Lung (tissue), 12 donors: Measurements from ENCODE around the gene GAS1. TPM values are rescaled to one million over a fixed set of nuclear protein-coding genes. Genes with fewer than 3 reads are reported as not detected.

Experiments
- ATAC-seq: fragments of 200-7000 bp; cut with Tn5 transposase; one replicate; pipeline ENCODE4 v1.9.1; 2020; ENCODE audit warnings: moderate number of reproducible peaks; ENCODE audit not compliant: insufficient read depth, low FRiP score
- DNase-seq, 3 donors: peaks; one replicate each; pipeline ENCODE4 v3.0.0-alpha.2; 2013 to 2017
- H3K27ac ChIP-seq, 2 donors: one replicate each; pipeline ENCODE4 v1.5.1; 2013; ENCODE audit warnings: mild to moderate bottlenecking in 2 of 2, moderate library complexity in 2 of 2, control low read depth in 1 of 2, inconsistent platforms in 1 of 2, low read depth in 1 of 2, low read length in 1 of 2
- H3K27me3 ChIP-seq, 3 donors: one replicate each; pipeline ENCODE4 v1.5.1; 2013; ENCODE audit warnings: low read length in 2 of 3; ENCODE audit not compliant: control insufficient read depth in 3 of 3, insufficient read depth in 3 of 3
- H3K36me3 ChIP-seq, 4 donors: one replicate each; pipeline ENCODE4 v1.5.1; 2013; ENCODE audit warnings: low read length in 4 of 4, mild to moderate bottlenecking in 1 of 4, moderate library complexity in 1 of 4; ENCODE audit not compliant: control insufficient read depth in 4 of 4, insufficient read depth in 4 of 4
- H3K4me1 ChIP-seq, 5 donors: one replicate each; pipeline ENCODE4 v1.5.1; 2013; ENCODE audit warnings: low read length in 5 of 5, mild to moderate bottlenecking in 2 of 5, moderate library complexity in 1 of 5; ENCODE audit not compliant: control insufficient read depth in 5 of 5, insufficient read depth in 5 of 5
- H3K4me3 ChIP-seq: one replicate; pipeline ENCODE4 v1.5.1; 2013; ENCODE audit warnings: mild to moderate bottlenecking, control low read depth, moderate library complexity
- H3K9ac ChIP-seq, 2 donors: one replicate each; pipeline ENCODE4 v1.5.1; 2013; ENCODE audit warnings: low read length in 2 of 2, control low read depth in 1 of 2; ENCODE audit not compliant: insufficient read depth in 1 of 2
- H3K9me3 ChIP-seq, 4 donors: one replicate each; pipeline ENCODE4 v1.5.1; 2013; ENCODE audit warnings: low read length in 3 of 4, mild to moderate bottlenecking in 1 of 4, moderate library complexity in 1 of 4; ENCODE audit not compliant: control insufficient read depth in 4 of 4, insufficient read depth in 3 of 4
- WGBS, 2 donors: extraction: QIAGEN DNeasy Blood & Tissue Kit; methylation state at CpG; one replicate each; pipeline ENCODE4 v1.1.7; 2013; 5-methylcytosine and 5-hydroxymethylcytosine counted together
- polyA plus RNA-seq, 2 donors: library from polyadenylated mRNA; stranded (reverse); fragments of 200-250 nt; gene quantifications; one replicate each; pipeline ENCODE4 v1.2.1, GENCODE V29; 2013
- total RNA-seq, 2 donors: library from RNA; depleted of rRNA in 1 of 2; stranded (reverse); fragments of >200 nt in 1 of 2; gene quantifications; one replicate each; pipeline ENCODE4 v1.2.1, GENCODE V29; 2014 to 2021
- TF ChIP-seq, protein P1 (sequence below): IDR thresholded peaks from 2 replicates; pipeline ENCODE4 v1.5.1; 2012; ENCODE audit warnings: mild to moderate bottlenecking; ENCODE audit errors: control extremely low read depth, extremely low read depth
- donor health status: control.
- donor health status: control.
- donor health status: Bipolar disorder and iron deficiency.
- donor health status: healthy.
- donor health status: DM: yes; HTN: yes; CAD: no.

The GAS1 gene
- total and polyA plus RNA-seq, 4 donors, result 5.3 to 21.2 (median 10.4) TPM

DNA sequence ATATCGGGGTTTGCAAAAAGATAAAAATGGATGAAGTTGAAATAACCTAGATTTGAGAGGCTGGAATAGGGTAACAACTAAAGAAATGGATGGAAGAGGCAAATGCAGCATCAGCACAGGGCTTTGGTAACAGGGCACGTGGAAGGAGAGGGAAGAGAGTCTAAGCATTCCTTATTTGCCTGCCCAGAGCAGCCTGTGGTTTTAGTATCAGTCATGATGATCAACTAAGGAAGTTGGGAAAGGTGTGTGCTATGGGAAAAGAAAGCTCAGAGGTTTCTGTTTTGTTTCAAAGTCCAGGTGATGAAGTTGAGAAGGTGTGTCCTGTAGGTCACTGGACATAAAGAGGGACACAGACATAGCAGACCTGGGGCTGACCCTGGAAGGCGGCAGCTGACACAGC is 28.8 kb downstream of the GAS1 start:
- WGBS, 2 donors, result 78% methylated on average over 3 of the region's 3 CpGs

DNA sequence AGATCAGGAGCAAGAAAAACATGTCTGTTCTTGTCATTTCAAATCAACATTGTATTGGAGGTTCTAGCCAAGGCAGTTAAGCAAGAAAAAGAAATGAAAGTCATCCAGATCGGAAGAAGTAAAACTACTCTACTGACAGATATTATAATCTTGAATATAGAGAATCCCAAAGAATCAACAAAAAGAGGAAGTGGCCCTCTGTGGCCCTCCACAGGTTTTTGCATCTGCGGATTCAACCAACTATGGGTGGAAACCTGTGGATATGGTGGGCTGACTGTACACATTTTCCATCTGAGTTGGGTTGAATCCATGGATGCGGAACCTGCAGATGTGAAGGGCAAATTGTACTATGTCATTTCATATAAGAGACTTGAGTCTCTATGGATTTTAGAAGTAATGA is 35.1 kb downstream of the GAS1 start:
- Histone ChIP-seq H3K9ac (no peak overlapping the region), H3K9me3 (peaks cover 0 to 9% (median 3%) of the 10 kb centered on the region in 4 donors), H3K4me3 (no peak overlapping the region), H3K27ac (no peak overlapping the region), H3K4me1 (no peaks in the 10 kb centered on the region), H3K36me3 (no peaks in the 10 kb centered on the region), H3K27me3 (no peaks in the 10 kb centered on the region)
- no peak for DNase-seq
- WGBS, 2 donors, result 96 to 98% methylated on average over 3 of the region's 3 CpGs
- TF ChIP-seq, protein P1, sequence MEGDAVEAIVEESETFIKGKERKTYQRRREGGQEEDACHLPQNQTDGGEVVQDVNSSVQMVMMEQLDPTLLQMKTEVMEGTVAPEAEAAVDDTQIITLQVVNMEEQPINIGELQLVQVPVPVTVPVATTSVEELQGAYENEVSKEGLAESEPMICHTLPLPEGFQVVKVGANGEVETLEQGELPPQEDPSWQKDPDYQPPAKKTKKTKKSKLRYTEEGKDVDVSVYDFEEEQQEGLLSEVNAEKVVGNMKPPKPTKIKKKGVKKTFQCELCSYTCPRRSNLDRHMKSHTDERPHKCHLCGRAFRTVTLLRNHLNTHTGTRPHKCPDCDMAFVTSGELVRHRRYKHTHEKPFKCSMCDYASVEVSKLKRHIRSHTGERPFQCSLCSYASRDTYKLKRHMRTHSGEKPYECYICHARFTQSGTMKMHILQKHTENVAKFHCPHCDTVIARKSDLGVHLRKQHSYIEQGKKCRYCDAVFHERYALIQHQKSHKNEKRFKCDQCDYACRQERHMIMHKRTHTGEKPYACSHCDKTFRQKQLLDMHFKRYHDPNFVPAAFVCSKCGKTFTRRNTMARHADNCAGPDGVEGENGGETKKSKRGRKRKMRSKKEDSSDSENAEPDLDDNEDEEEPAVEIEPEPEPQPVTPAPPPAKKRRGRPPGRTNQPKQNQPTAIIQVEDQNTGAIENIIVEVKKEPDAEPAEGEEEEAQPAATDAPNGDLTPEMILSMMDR, result no peak
- ATAC-seq, result no peak

More for the DNA sequence above, 28.8 kb downstream of the GAS1 start:
- DNase-seq, result no peak
- Histone ChIP-seq H3K36me3 (no peaks in the 10 kb centered on the region), H3K27me3 (peaks cover 0 to 8% (median 3%) of the 10 kb centered on the region in 3 donors), H3K4me1 (peaks cover 0 to 9% (median 0%) of the 10 kb centered on the region in 5 donors), H3K4me3 (no peak overlapping the region), H3K9ac (no peak overlapping the region), H3K27ac (no peak overlapping the region), H3K9me3 (no peaks in the 10 kb centered on the region)
- no peak for ATAC-seq
- TF ChIP-seq, protein P1, result no peak

DNA sequence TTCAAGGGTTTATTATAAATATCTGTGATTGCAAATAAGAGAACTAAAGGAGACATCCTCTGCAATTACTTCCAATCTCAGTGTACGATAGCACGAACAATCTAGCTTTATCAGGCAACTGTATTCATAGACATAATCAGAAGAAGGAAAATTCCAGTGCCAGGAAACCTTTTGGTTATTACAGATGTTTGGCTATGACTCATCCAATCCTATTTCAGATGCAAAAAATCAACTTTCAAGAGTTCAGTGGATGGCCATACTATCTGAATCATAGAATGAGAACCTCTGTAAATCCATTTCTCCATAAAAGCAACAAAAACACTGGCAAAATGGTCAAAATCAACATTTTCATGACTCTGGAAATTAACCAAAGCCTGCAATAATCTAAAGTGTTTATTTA is 37.9 kb downstream of the GAS1 start:
- WGBS, 2 donors, result 84 to 94% methylated on average over 2 of the region's 2 CpGs
- Histone ChIP-seq H3K36me3 (no peaks in the 10 kb centered on the region), H3K27ac (no peak overlapping the region), H3K27me3 (no peaks in the 10 kb centered on the region), H3K4me1 (no peaks in the 10 kb centered on the region), H3K4me3 (no peak overlapping the region), H3K9ac (no peak overlapping the region), H3K9me3 (peaks cover 0 to 9% (median 4%) of the 10 kb centered on the region in 4 donors)
- TF ChIP-seq, protein P1, result no peak
- ATAC-seq (no peak), DNase-seq (no peak)

DNA sequence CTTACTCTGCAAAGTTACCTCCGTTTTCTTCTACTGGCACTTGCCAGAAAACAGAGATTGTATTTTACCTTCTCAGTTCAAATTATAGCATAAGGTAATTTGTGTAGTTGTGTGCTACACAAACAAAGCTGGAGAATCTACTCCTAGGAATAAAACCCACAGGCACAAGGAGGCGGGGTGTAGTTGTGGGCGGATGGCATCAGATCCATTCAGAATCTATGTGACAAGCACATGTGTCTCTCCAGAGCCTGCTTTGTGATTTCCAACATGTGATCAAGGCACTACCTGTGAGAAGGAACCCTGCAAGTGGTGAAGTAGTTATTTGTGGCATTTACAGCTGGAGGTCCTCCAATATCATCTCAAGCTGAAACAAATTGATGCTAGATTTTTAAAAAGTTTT is 39.0 kb downstream of the GAS1 start:
- whole genome bisulfite sequencing, 2 donors, result 89 to 93% methylated on average over 3 of the region's 3 CpGs
- no peak overlapping the region for H3K4me3 ChIP-seq
- no peak for ATAC-seq
- no peak overlapping the region for H3K27ac ChIP-seq
- peaks cover 0 to 9% (median 4%) of the 10 kb centered on the region in 4 donors for H3K9me3 ChIP-seq
- TF ChIP-seq, protein P1, result no peak
- no peak overlapping the region for H3K9ac ChIP-seq
- no peaks in the 10 kb centered on the region for H3K27me3 ChIP-seq
- no peak for DNase-seq
- no peaks in the 10 kb centered on the region for H3K36me3 ChIP-seq
- peaks cover 0 to 5% (median 0%) of the 10 kb centered on the region in 5 donors for H3K4me1 ChIP-seq
